Left ventricle myocardium superior (tissue), 1 donor: ENCODE measurements around the gene BICD2. TPM values are rescaled to one million over a fixed set of nuclear protein-coding genes. Genes with fewer than 3 reads are reported as not detected.
"Not testable (repeated sequence)": the region's sequence is repeated elsewhere in the genome, so short reads cannot be mapped to it uniquely, and the experiment has no call there.

Source experiments
- ATAC-seq: fragments of 200-7000 bp; cut with Tn5 transposase; one replicate; pipeline ENCODE4 v1.9.1; 2020; ENCODE audit warnings: mild to moderate bottlenecking, moderate library complexity
- DNase-seq: peaks from one replicate; pipeline ENCODE4 v3.0.0-alpha.2; 2020
- intact Hi-C: fragments of 100-400 bp; cut with micrococcal nuclease; formaldehyde crosslinking; loops from one replicate; pipeline ENCODE4 v1.11.0; 2022
- long read RNA-seq: library from polyadenylated mRNA; unstranded; transcript quantifications from one replicate; pipeline ENCODE4 v2.0.0, GENCODE V29; 2021
- total RNA-seq: library from RNA; stranded (reverse); fragmentation: NEBNext Ultra II Directional; extraction: Animal tissue kit (Norgen Biotek cat#: 25700); gene quantifications from one replicate; pipeline ENCODE4 v1.2.1, GENCODE V29; 2021
- donor health status: DM: no; HTN: yes; CAD: no; lungs with severe emphysema.

Gene BICD2
- total RNA-seq: 39.2 TPM
- long read RNA-seq, full-length matches to known transcripts: 85 of 126 reads
- long read RNA-seq, partial matches to known transcripts: 39 of 126 reads
- long read RNA-seq, other reads (novel, unspliced or antisense): 2 of 126 reads

DNA sequence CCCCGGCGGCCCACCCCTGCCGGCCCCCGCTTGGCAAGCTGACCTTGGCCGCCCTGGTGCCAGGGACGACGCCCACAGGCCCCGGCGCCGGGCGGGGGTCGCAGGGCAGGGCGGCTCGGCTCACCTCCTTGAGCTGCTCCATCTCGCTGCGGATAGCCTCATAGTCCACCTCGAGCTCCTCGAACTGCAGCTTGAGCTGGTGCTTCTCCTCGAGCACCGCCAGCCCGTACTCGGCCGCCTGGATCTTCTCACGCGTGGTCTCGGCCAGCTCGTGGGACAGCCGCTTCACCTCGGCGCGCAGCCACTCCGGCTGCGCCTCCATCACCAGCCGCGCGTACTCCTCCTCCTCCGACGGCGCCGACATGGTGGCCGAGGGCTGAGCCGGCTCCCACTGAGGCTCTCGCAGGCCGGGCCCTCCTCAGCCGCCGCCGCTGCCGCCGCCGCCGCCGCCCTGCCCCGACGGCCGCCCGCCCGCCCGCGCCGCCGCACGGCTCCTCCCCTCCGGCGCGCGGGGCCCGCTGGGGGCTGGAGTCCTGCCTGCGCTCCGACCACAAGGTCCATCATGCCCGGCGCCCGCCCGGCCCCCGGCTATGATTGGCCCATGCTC lies at the start of gene BICD2:
TSS of gene BICD2 (minus strand) at position 453 of the 607 bp plus-strand sequence. CDS start at position 364, 89 bp downstream.
- ATAC-seq (no peak), DNase-seq (peak; percentile 61)
- intact Hi-C loops: no loop called here

DNA sequence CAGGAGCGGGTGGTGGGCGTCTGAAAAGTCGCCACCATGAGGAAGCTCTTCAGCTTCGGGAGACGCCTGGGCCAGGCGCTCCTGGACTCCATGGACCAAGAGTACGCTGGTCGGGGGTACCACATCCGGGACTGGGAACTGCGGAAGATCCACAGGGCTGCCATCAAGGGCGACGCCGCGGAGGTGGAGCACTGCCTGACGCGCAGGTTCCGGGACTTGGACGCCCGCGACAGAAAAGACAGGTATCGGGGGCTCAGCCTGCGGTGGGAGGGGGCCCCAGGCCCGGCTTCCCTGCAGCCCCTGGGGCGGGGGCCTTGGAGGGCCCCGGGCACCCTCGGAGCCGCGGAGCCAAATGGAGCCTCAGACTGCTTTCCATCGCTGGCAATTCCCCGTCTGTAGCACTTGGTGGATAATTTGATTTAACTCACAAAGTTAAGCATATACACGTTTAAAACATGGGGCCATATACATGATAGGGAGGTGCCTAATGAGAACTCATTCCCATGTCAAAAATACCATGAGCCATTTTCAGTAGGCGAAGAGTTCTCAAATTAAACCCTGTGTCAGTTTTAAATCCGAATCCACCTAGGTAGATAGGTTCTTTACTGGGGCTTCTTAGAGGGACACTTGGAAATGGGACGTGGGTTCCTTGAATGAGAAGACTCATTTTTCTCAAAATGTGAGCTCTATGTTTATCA lies 45.1 kb upstream of the BICD2 start:
- DNase-seq, ATAC-seq, intact Hi-C loops: not testable (repeated sequence)

DNA sequence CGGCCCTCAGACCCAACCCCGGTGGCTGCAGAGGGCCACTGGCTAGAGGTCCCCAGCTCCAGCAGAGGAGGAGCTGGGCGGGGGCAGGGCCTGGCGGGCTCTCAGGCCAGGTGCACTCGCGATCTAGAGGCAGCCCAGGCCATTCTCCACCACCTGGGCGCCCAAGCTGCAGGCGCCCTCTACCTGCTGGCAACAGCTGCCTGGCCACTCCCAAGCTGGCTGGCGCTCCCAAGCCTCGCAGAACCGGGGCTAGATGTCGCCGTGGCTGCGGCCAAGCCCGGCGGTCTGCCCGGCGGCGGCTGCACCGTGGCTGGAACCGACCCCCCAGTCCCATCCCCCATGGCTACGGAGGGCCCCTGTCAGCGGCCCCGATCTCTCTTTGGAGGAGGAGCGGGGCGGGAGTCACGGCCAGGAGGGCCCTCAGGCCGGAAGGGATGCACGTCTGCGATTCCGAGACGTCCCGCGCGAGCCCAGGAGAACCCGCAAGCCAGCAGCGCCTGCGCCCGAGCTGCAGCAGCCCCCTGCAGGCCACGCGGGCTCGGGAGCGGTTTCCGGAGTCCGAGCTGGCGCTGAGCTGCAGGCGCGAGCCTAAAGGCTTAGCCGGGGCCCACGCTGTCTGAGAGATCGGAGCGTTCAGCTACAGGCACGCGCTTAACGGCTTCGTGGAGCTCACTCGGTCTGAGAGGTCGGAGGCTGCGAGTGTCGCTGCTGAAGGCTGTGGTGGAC lies 44.3 kb upstream of the BICD2 start:
- DNase-seq (peak; percentile 75), ATAC-seq (peak; percentile 83)
- intact Hi-C loops: no loop called here

DNA sequence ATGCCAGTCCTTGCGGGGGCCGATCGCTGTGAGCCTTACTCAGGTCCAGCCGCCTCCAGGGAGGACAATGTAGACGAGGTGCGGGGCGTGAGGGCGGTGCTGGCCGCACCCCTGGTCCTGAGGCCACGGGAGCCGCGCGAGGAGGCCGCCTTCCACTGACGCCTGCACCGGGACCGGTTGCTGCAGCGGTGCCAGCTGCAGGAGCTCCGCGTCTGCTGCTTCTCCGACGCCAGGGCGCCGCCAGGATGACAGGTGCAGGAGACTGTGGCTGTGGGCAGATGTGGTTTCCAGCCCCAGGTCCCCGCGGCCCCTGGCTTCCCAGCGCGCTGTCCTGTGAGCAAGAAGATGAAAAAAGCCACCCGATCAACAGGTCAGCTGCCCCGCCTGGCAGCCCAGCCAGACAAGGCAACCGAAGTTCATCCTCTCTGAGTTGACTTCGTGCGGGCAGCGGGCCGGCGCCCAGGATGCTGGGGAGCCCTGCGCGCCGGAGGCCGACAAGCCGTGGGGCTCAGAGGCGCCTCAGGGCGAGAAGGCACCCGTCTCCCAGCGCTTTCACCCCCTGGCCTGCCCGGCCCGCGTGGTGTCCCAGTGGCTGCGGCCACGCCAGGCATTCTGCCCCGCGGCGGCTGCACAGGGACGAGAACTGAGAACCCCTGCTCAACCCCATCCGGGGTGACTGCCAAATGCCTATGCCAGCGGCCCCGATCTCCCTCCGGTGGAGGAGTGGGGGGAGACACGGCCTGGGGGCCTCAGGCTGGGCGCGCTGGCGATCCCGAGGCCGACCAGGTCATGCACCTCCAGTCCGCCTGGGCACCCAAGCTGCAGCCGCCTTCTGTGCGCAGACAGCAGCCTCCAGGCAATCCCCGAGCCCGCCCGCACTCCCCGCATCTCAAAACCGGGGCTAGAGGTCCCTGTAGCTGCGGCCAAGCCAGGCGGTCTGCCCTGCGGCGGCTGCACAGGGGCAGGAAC lies 43.4 kb upstream of the BICD2 start:
- intact Hi-C loops: no loop called here
- ATAC-seq (peak; percentile 30), DNase-seq (no peak)

DNA sequence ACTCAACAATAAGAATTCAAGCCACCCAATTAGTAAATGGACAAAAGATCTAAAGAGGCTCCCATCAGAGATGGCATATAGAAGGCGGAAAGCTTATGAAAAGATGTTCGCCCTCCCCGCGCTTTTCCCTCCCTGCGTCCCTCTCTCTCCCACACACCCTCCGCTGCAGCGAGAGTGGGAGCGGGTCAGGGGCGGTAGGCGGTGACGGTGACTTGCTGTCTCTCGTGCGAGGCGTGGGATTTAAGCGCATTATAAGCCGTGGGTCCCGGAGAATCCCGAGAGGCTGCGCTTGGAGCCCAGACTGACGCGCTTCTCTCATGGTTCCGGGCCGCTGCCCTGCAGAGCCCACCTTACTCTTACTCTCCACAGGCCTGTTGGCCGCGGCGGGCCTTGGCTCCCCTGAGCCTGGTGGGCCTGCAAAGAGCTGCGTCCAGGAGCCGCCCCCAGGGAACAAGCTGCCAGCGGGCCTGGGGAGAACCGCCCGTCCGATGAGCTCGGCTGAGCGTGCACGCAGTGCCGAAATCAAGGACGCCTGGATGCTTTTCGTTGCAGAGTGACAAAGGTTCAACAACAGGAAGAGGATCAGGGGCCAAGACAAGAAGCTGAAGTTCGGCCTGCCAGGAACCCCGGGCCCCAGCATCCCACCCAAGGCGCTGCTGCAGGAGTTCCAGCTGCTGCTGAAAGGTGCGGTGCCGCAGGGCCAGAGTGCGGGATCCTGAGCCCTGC lies 42.6 kb upstream of the BICD2 start:
- DNase-seq (no peak), ATAC-seq (no peak)
- intact Hi-C loops: no loop called here

DNA sequence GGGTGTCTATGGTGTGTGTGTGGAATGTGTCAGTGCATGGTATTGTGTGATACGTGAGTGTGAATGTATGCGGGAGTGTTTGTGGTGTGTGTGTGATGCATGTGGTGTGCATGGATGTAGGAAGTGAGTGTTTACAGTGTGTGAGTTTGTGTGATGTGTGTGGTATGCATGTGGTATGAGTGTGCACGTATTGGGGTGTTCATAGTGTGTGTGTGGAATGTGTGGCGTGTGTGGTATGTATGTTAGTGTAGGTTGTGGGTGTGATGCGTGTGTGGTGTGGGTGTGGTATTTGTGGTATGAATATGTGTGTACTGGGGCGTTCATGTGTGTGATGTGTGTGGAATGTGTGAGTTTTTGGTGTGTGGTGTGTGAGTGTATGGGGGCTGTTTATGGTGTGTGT lies 40.1 kb upstream of the BICD2 start:
- DNase-seq (no peak), ATAC-seq (no peak)
- intact Hi-C loops: no loop called here

DNA sequence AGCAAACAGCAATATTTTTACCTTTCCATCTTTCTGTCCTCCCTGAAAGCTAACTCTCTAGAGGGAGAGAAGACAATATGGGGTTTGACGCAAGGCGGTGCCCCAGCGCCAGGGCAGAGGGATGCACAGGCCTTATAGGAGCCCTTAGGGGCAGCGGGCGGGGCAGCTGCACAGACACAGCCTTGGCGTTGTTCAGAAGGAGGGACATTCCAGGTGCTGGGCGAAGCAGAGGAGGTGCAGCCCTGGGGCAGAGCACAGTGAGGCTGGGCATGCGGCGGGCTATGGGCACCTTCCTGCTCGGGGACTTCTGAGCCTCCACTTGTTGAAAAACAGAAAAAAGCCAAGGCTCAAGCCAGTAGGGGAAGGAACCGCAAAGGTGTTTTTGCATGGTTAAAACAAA lies 33.7 kb upstream of the BICD2 start:
- ATAC-seq (no peak), DNase-seq (no peak)
- intact Hi-C loops: no loop called here

DNA sequence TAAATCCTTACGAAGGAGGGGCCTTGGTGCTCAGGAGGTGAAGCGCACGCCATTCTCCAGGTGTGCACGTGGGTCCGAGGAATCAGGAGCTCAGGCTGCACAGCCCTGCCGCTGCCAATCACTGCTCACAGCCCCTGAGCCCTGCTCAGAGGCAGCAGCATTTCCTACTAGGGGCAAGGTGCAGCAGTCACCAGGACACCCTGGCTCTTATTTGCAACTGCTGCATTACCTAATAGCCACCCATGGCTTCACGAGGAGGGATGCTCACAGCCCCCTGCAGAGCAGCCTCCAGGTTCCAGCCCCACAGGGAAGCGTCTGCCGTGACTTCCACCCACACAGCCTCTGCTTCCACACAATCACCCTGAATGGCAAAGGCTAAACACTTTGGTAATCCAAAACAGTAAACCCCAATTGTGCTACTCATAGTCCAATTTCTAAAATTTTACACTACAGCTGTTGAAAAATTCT lies 31.7 kb upstream of the BICD2 start:
- DNase-seq, intact Hi-C loops, ATAC-seq: not testable (repeated sequence)

DNA sequence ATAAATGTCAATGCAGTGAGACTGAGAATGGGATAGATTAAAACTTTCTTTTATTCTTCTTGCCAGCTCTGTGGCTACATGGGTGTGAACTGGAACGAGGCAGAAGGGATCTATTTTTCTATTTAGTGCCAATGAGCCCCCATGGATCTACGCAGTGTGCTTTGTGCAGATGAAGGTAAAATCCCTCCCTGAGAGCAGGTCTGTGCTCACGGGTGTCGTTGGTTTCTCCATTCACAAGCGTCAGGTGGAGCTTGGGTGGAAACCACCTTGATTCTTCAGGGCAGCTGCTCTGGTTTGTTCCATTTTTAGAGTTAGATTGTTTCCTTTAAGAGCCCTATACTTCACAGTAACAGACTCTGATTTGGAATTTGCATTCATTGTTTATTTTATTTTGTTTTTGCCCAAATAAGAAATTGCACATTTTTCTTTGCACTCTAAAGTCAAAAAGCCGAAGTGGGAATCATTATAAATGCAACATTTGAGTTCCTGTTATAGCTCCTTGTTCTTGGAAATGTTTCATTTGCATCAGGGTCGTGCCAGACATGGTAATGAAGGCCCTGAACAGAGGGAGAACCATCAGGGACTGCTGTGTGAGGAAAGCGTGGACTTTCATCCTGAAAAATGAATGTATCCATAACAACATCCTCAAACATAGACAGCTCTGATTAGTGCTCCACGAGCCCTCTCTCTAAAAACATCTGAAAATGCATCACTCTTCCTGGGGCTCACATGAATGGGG lies 31.1 kb upstream of the BICD2 start:
- DNase-seq (no peak), ATAC-seq (no peak)
- intact Hi-C loops: no loop called here

DNA sequence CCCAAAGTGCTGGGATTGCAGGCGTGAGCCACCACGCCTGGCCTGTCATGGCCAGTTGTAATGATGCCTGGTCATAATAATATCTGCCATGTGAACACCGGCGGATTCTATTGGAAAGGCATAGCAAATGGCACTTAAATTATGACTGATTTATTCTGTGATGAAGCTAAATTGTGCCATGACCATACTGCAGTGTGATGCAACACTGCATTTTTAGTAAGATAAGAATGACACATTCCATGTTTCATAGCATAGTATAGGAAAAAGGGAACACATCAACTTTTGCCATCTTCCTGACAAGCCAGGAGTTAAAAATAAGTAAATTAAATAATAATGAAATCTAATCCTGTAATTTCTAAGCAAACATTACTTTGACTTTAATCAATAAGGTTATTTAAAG lies 30.4 kb upstream of the BICD2 start:
- DNase-seq (no peak), ATAC-seq (no peak)
- intact Hi-C loops: loop anchor here (5.0 kb wide), 1 partner anchor 78 kb away; no protein-coding TSS in a partner anchor

DNA sequence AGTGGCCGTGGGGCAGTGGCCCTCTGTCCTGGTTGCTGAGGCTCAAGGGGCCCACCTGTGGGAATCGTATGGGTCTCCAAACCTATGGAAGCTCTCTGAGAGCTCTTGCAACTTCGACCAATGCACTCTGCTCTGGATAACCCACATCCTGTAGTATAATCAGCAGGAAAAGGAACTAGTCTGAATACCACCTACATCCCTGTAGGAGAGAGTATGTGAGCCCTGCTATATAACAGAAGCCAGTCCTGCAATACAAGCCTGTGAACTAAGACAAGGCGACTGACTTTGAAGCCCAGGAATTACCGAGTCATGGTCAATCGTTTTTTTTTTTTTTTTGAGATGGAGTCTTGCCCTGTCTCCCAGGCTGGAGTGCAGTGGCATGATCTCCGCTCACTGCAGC lies 29.8 kb upstream of the BICD2 start:
- intact Hi-C loops: loop anchor here (5.0 kb wide), 1 partner anchor 77 kb away; no protein-coding TSS in a partner anchor
- ATAC-seq (no peak), DNase-seq (no peak)

DNA sequence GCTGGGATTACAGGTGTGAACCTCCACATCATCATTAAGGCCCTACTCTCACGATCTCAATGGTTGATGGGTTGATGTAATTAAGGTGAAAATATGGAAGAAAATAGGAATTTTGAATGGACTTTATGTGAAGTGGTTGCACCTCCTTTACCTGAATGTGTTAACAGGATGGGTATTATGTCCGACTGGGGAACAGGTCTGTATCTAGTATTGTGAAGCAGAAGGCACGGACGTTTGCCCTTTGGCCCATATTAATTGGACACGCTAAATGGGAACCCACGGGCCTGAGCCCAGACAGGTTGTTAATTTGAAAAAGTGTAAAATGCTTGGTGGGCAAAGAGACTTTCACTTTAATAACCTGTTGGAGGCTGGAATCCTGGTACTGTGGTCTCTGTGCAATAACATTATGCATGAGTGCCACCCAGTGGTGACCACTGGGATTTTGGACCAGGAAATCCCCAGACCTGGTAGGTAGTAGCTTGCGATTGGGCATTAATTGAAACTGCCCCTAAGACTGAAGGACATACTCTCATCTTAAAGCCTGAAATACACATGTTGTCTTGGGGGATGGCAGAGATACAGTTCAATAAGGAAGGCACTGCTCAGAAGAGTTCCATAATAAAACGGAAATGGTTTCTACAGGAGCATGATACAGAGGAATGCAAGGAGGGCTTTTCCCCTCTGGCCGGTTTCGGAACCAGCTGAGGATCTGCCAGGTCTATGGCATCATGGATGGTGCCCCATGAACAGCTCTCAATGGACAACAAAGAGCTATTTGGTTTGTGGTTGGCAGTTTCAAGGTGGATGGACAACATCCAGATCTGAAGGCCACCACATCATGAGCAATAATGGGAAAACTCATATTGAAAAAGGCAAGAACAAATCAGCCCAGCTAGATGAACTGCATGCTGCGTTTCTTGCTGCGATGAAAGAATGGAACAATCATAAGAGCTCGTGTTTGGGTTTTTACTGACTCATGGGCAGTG lies 26.2 kb upstream of the BICD2 start:
- peak; percentile 81 for DNase-seq

DNA sequence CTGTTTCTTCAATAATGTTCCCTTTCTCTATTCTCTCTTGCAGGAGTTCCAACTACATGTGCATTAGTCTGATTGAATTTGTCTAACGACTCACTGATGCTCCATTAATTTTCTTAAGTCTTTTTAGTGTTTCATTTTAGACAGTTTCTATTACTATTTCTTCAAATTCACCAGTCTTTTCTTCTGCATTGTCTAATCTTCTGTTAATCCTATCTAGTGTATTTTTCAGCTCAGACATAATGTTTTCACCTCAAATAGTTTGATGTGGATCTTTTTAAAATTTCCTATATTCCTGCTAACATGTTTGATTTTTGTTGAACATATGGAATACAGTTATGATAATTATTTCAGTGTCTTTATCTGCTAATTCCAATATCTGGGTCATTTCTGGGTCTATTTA lies 21.7 kb upstream of the BICD2 start:
- intact Hi-C loops: no loop called here
- ATAC-seq (no peak), DNase-seq (no peak)

More for the DNA sequence above, 26.2 kb upstream of the BICD2 start:
- peak; percentile 98 for ATAC-seq
- intact Hi-C loops: loop anchor here (5.0 kb wide), 1 partner anchor 74 kb away; no protein-coding TSS in a partner anchor

DNA sequence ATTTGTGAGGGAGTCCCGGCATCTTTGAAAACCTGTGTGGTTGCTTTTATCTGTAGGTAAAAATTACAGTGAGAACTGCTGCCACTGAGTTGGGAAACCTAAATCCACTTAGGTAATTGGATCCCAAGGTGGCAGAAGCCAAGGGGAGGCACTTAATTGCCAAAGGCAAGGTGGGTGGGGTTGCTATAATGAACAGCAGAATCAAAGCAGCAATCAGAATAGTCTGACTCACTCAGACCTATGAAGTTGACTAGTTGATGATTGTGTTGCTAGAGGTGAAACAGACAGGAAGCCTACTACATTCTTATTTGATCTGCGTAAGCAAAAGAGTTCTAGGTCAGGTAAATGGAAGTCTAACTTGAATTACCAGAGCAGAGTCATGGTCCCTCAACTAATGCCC lies 17.3 kb upstream of the BICD2 start:
- intact Hi-C loops: no loop called here
- no peak for DNase-seq
- ATAC-seq: no peak

DNA sequence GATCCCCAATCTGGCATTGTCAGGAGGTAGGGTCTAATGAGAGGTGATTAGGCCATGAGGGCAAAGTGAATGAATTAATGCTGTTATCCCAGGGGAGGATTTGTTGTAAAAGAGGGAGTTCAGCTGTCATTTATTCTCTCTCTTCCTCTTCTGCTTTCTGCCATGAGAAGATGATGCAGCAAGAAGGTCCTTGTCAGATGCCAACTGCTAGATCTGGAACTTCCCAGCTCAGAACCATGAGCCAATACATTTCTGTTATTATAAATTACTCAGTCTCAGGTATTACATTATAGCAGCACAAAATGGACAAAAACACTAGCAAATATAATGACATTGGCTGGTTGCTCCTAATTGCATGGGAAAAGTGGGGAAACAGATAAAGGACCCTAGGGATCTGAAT lies 15.6 kb upstream of the BICD2 start:
- intact Hi-C loops: no loop called here
- no peak for ATAC-seq

DNA sequence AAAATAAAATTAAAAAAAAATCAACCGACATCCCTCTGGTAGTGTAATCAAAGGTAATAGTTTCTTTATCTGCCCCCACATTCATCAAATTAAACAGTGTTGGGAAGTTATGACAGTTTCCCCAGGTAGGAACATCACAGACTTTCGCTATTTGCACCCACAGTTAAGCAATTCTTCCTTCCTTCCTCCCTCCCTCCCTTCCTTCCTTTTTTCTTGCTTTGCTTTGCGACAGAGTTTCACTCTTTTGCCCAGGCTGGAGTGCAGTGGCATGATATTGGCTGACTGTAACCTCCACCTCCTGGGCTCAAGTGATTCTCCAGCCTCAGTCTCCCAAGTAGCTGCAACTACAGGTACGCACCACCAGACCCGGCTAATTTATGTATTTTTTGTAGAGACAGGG lies 10.8 kb upstream of the BICD2 start:
- peak; percentile 20 for ATAC-seq
- intact Hi-C loops: no loop called here
- DNase-seq: no peak

More for the DNA sequence above, 15.6 kb upstream of the BICD2 start:
- no peak for DNase-seq
